HG03097 (cell line): ENCODE results near the gene SLC22A14.
"Not testable (repeated sequence)": the region's sequence is repeated elsewhere in the genome, so short reads cannot be mapped to it uniquely, and the experiment has no call there.

Source experiments
- ATAC-seq: cut with Tn5 transposase; IDR thresholded peaks from one replicate; pipeline ENCODE4 v1.9.1; 2021; ENCODE audit not compliant: unreplicated experiment, low FRiP score

The SLC22A14 gene

GRCh38 chr3:38281895-38282686 lies at the start of gene SLC22A14:
Gene SLC22A14 (plus strand): TSS chr3:38282294. CDS start chr3:38306027, 23,733 bp downstream.
- ATAC-seq: no peak

GRCh38 chr3:38232701-38233100 lies 49.4 kb upstream of the SLC22A14 start:
- ATAC-seq: no peak

- ATAC-seq: no peak
These were observed 46.6 kb upstream of the SLC22A14 start for GRCh38 chr3:38235466-38235865.

- ATAC-seq: no peak
These were observed 43.6 kb upstream of the SLC22A14 start for GRCh38 chr3:38238416-38239008.

- ATAC-seq: not testable (repeated sequence)
These were observed 39.3 kb upstream of the SLC22A14 start for GRCh38 chr3:38242812-38243211.

- ATAC-seq: no peak
These were observed 36.2 kb upstream of the SLC22A14 start for GRCh38 chr3:38245930-38246329.

GRCh38 chr3:38247366-38248035 lies 34.6 kb upstream of the SLC22A14 start:
- ATAC-seq: no peak

- ATAC-seq: no peak
These were observed 31.9 kb upstream of the SLC22A14 start for GRCh38 chr3:38250198-38250597.

GRCh38 chr3:38251197-38251596 lies 30.9 kb upstream of the SLC22A14 start:
- no peak for ATAC-seq

GRCh38 chr3:38253704-38254103 lies 28.4 kb upstream of the SLC22A14 start:
- no peak for ATAC-seq

- no peak for ATAC-seq
These were observed 27.2 kb upstream of the SLC22A14 start for GRCh38 chr3:38254872-38255271.

- ATAC-seq: no peak
These were observed 26.5 kb upstream of the SLC22A14 start for GRCh38 chr3:38255627-38256026.

GRCh38 chr3:38257583-38257982 lies 24.5 kb upstream of the SLC22A14 start:
- no peak for ATAC-seq

GRCh38 chr3:38260474-38260873 lies 21.6 kb upstream of the SLC22A14 start:
- ATAC-seq: no peak

- no peak for ATAC-seq
These were observed 17.7 kb upstream of the SLC22A14 start for GRCh38 chr3:38264353-38264771.

GRCh38 chr3:38264779-38265178 lies 17.3 kb upstream of the SLC22A14 start:
- ATAC-seq: no peak

GRCh38 chr3:38265604-38266307 lies 16.3 kb upstream of the SLC22A14 start, which contains the start of gene SLC22A13:
Gene SLC22A13 (plus strand): TSS chr3:38265812. CDS start chr3:38265861, 49 bp downstream.
- ATAC-seq: no peak

GRCh38 chr3:38266810-38267209 lies 15.3 kb upstream of the SLC22A14 start:
- ATAC-seq: no peak

GRCh38 chr3:38267662-38268061 lies 14.4 kb upstream of the SLC22A14 start:
- ATAC-seq: no peak

GRCh38 chr3:38268087-38268486 lies 14.0 kb upstream of the SLC22A14 start:
- no peak for ATAC-seq

- ATAC-seq: no peak
These were observed 13.6 kb upstream of the SLC22A14 start for GRCh38 chr3:38268522-38268921.
